H1 (cell line): ENCODE results near the gene ZNF454. TPM values are rescaled to one million over a fixed set of nuclear protein-coding genes. Genes with fewer than 3 reads are reported as not detected.

Experiments
- CTCF ChIA-PET: fragments of 300-600 bp; sonication (Branson Sonifier 250); formaldehyde crosslinking; loops from one replicate; lab custom pipeline; 2021; ENCODE audit not compliant: partially characterized antibody; lab: Charles Lee
- POLR2A ChIA-PET: fragments of 300-600 bp; sonication (Branson Sonifier 250); formaldehyde crosslinking; loops from one replicate; lab custom pipeline; 2021; ENCODE audit warnings: inconsistent platforms; ENCODE audit not compliant: partially characterized antibody; lab: Charles Lee
- DNase-seq, 2 experiments: peaks; one replicate each; pipeline versions ENCODE4 v3.0.0 to v3.0.0-alpha.2; 2010 to 2022; ENCODE audit warnings: low spot score in 2 of 2, low read depth in 1 of 2, mixed read lengths in 1 of 2
- FAIRE-seq: peaks from 2 replicates; lab custom pipeline; 2011; peaks lifted over from hg19 to GRCh38; lab: Jason Lieb, UNC
- H2AFZ ChIP-seq: 2 replicates; pipeline ENCODE4 v1.8.1; 2012; ENCODE audit warnings: low read length, inconsistent platforms
- H2AK5ac ChIP-seq: 2 replicates; pipeline ENCODE4 v1.6.1; 2013; ENCODE audit warnings: low read depth, low read length
- H2BK120ac ChIP-seq: replicated peaks from 2 replicates; pipeline ENCODE3; 2013; ENCODE audit warnings: low read depth, low read length, inconsistent platforms
- H2BK12ac ChIP-seq: 2 replicates; pipeline ENCODE4 v1.6.1; 2013; ENCODE audit warnings: low read depth, low read length
- H2BK15ac ChIP-seq: 2 replicates; pipeline ENCODE4 v1.6.1; 2013; ENCODE audit warnings: low read length
- H2BK20ac ChIP-seq: 2 replicates; pipeline ENCODE4 v1.6.1; 2013; ENCODE audit warnings: low read length
- H2BK5ac ChIP-seq: 2 replicates; pipeline ENCODE4 v1.6.1; 2013; ENCODE audit warnings: low read depth, low read length
- H3K14ac ChIP-seq: 2 replicates; pipeline ENCODE4 v1.6.1; 2013; ENCODE audit warnings: inconsistent platforms; ENCODE audit not compliant: insufficient read length
- H3K18ac ChIP-seq: 2 replicates; pipeline ENCODE4 v1.6.1; 2013; ENCODE audit warnings: low read length; ENCODE audit errors: extremely low read depth
- H3K23ac ChIP-seq: 2 replicates; pipeline ENCODE4 v1.6.1; 2013; ENCODE audit warnings: inconsistent platforms; ENCODE audit not compliant: insufficient read length
- H3K23me2 ChIP-seq: 2 replicates; pipeline ENCODE4 v1.6.1; 2013; ENCODE audit warnings: low read depth, low read length
- H3K27ac ChIP-seq: 2 replicates; pipeline ENCODE4 v1.6.1; 2011; ENCODE audit warnings: low read depth, low read length, inconsistent platforms
- H3K27me3 ChIP-seq, 4 experiments: replicated peaks in 1 of 4; 1 replicate in 1 of 4; 2 replicates in 3 of 4; pipeline versions ENCODE4 v1.6.1 to v1.8.1; 2011 to 2013; ENCODE audit warnings: low read length in 3 of 4, mild to moderate bottlenecking in 3 of 4, inconsistent platforms in 2 of 4, mixed read lengths in 2 of 4, moderate library complexity in 1 of 4; ENCODE audit not compliant: control insufficient read depth in 3 of 4, insufficient read depth in 3 of 4; ENCODE audit errors: extremely low read depth in 1 of 4
- H3K36me3 ChIP-seq, 4 experiments: 2 replicates each; pipeline versions ENCODE4 v1.6.1 to v1.8.1; 2011 to 2013; ENCODE audit warnings: mild to moderate bottlenecking in 4 of 4, low read length in 3 of 4, moderate library complexity in 2 of 4, control low read depth in 1 of 4, inconsistent platforms in 1 of 4; ENCODE audit not compliant: insufficient read depth in 4 of 4, control insufficient read depth in 2 of 4
- H3K4ac ChIP-seq: replicated peaks from 2 replicates; pipeline ENCODE3; 2013; ENCODE audit warnings: low read length, low read depth, mixed read lengths, inconsistent platforms; ENCODE audit not compliant: insufficient read length
- H3K4me1 ChIP-seq, 4 experiments: replicated peaks in 1 of 4; 1 replicate in 1 of 4; 2 replicates in 3 of 4; pipeline versions ENCODE4 v1.6.1 to v1.8.1; 2011 to 2013; ENCODE audit warnings: low read length in 3 of 4, inconsistent platforms in 2 of 4, mixed read lengths in 1 of 4; ENCODE audit not compliant: insufficient read depth in 4 of 4, control insufficient read depth in 3 of 4
- H3K4me2 ChIP-seq, 2 experiments: 2 replicates each; pipeline versions ENCODE4 v1.6.1 to v1.8.1; 2011 to 2013; ENCODE audit warnings: low read depth in 2 of 2, low read length in 2 of 2, control low read depth in 1 of 2, inconsistent platforms in 1 of 2, mild to moderate bottlenecking in 1 of 2; ENCODE audit not compliant: insufficient read depth in 1 of 2
- H3K4me3 ChIP-seq, 4 experiments: fragments of 200-600, 300-600 bp in 1 of 4; sonication (generic), shearing (Covaris generic), sonication (Bioruptor Twin) in 1 of 4; 2 replicates each; pipeline versions ENCODE4 v1.5.1 to v1.8.1; 2011 to 2016; ENCODE audit warnings: low read length in 4 of 4, low read depth in 3 of 4, control low read depth in 2 of 4, inconsistent platforms in 2 of 4, mild to moderate bottlenecking in 2 of 4, mixed read lengths in 1 of 4, moderate library complexity in 1 of 4; ENCODE audit not compliant: insufficient read depth in 2 of 4; ENCODE audit errors: extremely low read depth in 1 of 4
- H3K56ac ChIP-seq: replicated peaks from 2 replicates; pipeline ENCODE3; 2013; ENCODE audit warnings: low read depth, mild to moderate bottlenecking, mixed read lengths, low read length, inconsistent platforms; ENCODE audit not compliant: insufficient read length
- H3K79me1 ChIP-seq: 2 replicates; pipeline ENCODE4 v1.6.1; 2013; ENCODE audit warnings: low read depth, low read length, control low read depth
- H3K79me2 ChIP-seq, 2 experiments: 2 replicates each; pipeline versions ENCODE4 v1.6.1 to v1.8.1; 2012 to 2013; ENCODE audit warnings: low read length in 2 of 2, mild to moderate bottlenecking in 2 of 2, inconsistent platforms in 1 of 2; ENCODE audit not compliant: insufficient read depth in 2 of 2, control insufficient read depth in 1 of 2
- H3K9ac ChIP-seq, 4 experiments: replicated peaks in 1 of 4; 1 replicate in 1 of 4; 2 replicates in 3 of 4; pipeline versions ENCODE4 v1.6.1 to v1.8.1; 2011 to 2013; ENCODE audit warnings: low read depth in 3 of 4, low read length in 3 of 4, control low read depth in 2 of 4, mild to moderate bottlenecking in 2 of 4, moderate library complexity in 2 of 4, inconsistent platforms in 1 of 4; ENCODE audit errors: extremely low read depth in 1 of 4
- H3K9me3 ChIP-seq, 2 experiments: 2 replicates each; pipeline versions ENCODE4 v1.6.1 to v1.8.1; 2012 to 2013; ENCODE audit warnings: mild to moderate bottlenecking in 2 of 2, moderate library complexity in 2 of 2, control low read depth in 1 of 2, inconsistent platforms in 1 of 2, low read depth in 1 of 2, low read length in 1 of 2, mixed read lengths in 1 of 2; ENCODE audit not compliant: insufficient read depth in 2 of 2
- H4K20me1 ChIP-seq, 2 experiments: replicated peaks in 1 of 2; 2 replicates each; pipeline versions ENCODE3 to v1.8.1; 2011 to 2013; ENCODE audit warnings: inconsistent platforms in 2 of 2, low read length in 2 of 2, mild to moderate bottlenecking in 1 of 2; ENCODE audit not compliant: insufficient read depth in 2 of 2, control insufficient read depth in 1 of 2
- H4K5ac ChIP-seq: 2 replicates; pipeline ENCODE4 v1.6.1; 2013; ENCODE audit warnings: low read length, low read depth, mixed read lengths, inconsistent platforms; ENCODE audit not compliant: insufficient read length
- H4K8ac ChIP-seq: 2 replicates; pipeline ENCODE4 v1.8.0; 2013; ENCODE audit warnings: mild to moderate bottlenecking, moderate library complexity, low read length, inconsistent platforms; ENCODE audit not compliant: insufficient read depth; ENCODE audit errors: extremely low read depth
- H4K91ac ChIP-seq: replicated peaks from 2 replicates; pipeline ENCODE3; 2013; ENCODE audit warnings: low read length, mixed read lengths, inconsistent platforms; ENCODE audit not compliant: insufficient read length
- ASH2L ChIP-seq: fragments of 200-600, 300-600 bp; sonication (generic); IDR thresholded peaks from one replicate; pipeline ENCODE4 v1.7.1; 2017; ENCODE audit warnings: low read length
- BACH1 ChIP-seq: IDR thresholded peaks from 2 replicates; pipeline ENCODE4 v1.6.1; 2012; ENCODE audit warnings: low read length, improper control_type of control experiment
- BCL11A ChIP-seq, 2 experiments: IDR thresholded peaks; one replicate each; pipeline ENCODE4 v1.6.1; 2011; ENCODE audit warnings: low read depth in 2 of 2, low read length in 2 of 2, mild to moderate bottlenecking in 2 of 2
- CHD1 ChIP-seq: IDR thresholded peaks from 2 replicates; pipeline ENCODE4 v1.6.1; 2012; ENCODE audit warnings: low read depth, low read length, improper control_type of control experiment
- CREB1 ChIP-seq: IDR thresholded peaks from 2 replicates; pipeline ENCODE4 v1.6.1; 2012; ENCODE audit warnings: inconsistent platforms
- JUN ChIP-seq: IDR thresholded peaks from 2 replicates; pipeline ENCODE4 v1.6.1; 2011; ENCODE audit warnings: low read depth, mild to moderate bottlenecking, improper control_type of control experiment, low read length
- MAX ChIP-seq: IDR thresholded peaks from 2 replicates; pipeline ENCODE4 v1.6.1; 2012; ENCODE audit warnings: inconsistent platforms
- NANOG ChIP-seq: IDR thresholded peaks from 2 replicates; pipeline ENCODE4 v1.6.1; 2011; ENCODE audit warnings: low read length, low read depth, mild to moderate bottlenecking, inconsistent platforms; ENCODE audit not compliant: insufficient read depth, poor library complexity, severe bottlenecking
- RAD21 ChIP-seq, 2 experiments: IDR thresholded peaks in 1 of 2; conservative IDR thresholded peaks in 1 of 2; 2 replicates each; pipeline ENCODE4 v1.6.1; 2011; ENCODE audit warnings: low read depth in 2 of 2, low read length in 2 of 2, improper control_type of control experiment in 1 of 2, inconsistent platforms in 1 of 2, mild to moderate bottlenecking in 1 of 2, moderate library complexity in 1 of 2
- SUZ12 ChIP-seq: fragments of 200-600 bp; sonication (generic); IDR thresholded peaks from 2 replicates; pipeline ENCODE4 v1.6.1; 2012; ENCODE audit warnings: mild to moderate bottlenecking, inconsistent platforms, low read length, moderate library complexity, mixed read lengths
- TEAD4 ChIP-seq: IDR thresholded peaks from 2 replicates; pipeline ENCODE4 v1.6.1; 2012; ENCODE audit warnings: low read depth, low read length, inconsistent platforms, mixed read lengths
- WGBS, 2 experiments: shearing (Covaris generic) in 1 of 2; methylation state at CpG; one replicate each; pipeline versions ENCODE4 v1.1.6 to v1.1.7; 2013 to 2015; ENCODE audit warnings: low lambda C conversion rate in 2 of 2, mixed read lengths in 2 of 2, inconsistent platforms in 1 of 2, low coverage in 1 of 2, missing lambda C conversion rate in 1 of 2; ENCODE audit not compliant: insufficient replicate concordance in 2 of 2, insufficient coverage in 1 of 2, insufficient read length in 1 of 2; ENCODE audit errors: extremely low coverage in 1 of 2, missing lambda C conversion rate in 1 of 2; 5-methylcytosine and 5-hydroxymethylcytosine counted together
- polyA plus RNA-seq, 7 experiments: library from polyadenylated mRNA; depleted of rRNA in 3 of 7; stranded (reverse) in 5 of 7; unstranded in 2 of 7; fragments of >200 nt in 5 of 7; fragments of 200-250 nt in 2 of 7; gene quantifications; 1 replicate in 5 of 7; 2 replicates in 1 of 7; 4 replicates in 1 of 7; pipeline versions ENCODE4 v1.2.1 to v1.2.3, GENCODE V29; 2011 to 2013; ENCODE audit warnings: missing spikeins in 2 of 7, mixed read lengths in 2 of 7
- total RNA-seq: library from RNA; stranded (reverse); fragmentation: NEBNext Ultra II Directional; extraction: Animal tissue kit (Norgen Biotek cat#: 25700); gene quantifications from 2 replicates; pipeline ENCODE4 v1.2.1, GENCODE V29; 2021

Gene ZNF454
- total and polyA plus RNA-seq, 2 of the 8 experiments (the other 6 are each of a cell fraction or from before 2014, with no cell fraction given), result 0.33 to 1.2 TPM

DNA sequence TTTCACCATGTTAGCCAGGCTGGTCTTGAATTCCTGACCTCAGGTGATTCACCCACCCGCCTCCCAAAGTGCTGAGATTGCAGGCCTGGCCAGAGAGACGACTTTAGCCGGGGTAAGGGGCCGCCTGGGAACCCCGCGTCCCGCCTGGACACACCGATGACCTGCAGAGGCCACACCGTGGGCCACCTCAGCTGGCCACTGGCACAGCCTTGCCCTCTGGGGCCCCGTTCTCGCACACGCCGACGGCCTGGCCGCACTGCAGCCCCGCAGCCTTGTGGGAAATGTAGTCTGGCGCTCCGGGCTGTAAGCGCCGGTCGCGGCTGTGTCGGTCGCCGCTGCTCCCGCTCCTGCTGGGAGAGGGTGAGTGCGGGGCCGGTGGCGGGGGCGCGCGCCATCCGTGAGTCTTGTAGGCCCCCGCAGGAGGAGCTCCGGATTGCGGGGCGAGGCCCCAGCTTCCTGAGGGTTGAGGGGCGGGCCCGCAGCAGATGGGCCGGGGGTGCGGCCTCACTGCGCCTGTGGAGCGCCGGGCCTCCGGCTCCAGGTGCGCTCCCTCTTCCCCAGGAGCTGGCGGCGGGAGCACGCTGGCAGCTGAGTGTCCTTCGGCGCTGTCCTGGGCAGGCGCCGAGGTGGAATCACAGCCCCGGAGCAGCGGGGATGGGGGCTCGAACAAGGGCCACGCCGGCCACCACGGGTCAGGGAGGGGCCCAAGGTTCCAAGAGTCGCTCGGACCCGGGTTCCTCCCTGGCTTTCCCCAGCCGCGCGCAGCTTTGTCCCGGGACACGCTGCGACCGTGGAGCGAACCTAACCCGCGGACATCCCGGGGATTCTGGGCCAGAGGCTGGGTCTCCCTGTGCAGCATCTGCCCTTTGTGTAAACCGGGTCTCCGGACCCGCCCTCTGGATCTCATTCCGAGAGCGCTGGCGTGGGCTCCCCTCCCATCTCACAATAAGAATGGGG is 45.1 kb upstream of the ZNF454 start, which contains the start of gene ZFP2:
ZFP2 (plus strand) TSS at position 299 of the 957 bp plus-strand sequence. CDS start 35,401 bp downstream, outside the sequence.
- Histone ChIP-seq H2BK20ac (no peak within 1 kb of the TSS), H3K79me1 (no peaks in the 10 kb centered on the region), H3K79me2 (no peaks in the 10 kb centered on the region), H3K56ac (no peak within 1 kb of the TSS), H3K4me3 (peak within 1 kb of the TSS; percentile 71 to 87 (median 79)), H3K23me2 (no peaks in the 10 kb centered on the region; the same call in 1 of the 2 replicates), H3K36me3 (no peaks in the 10 kb centered on the region), H4K8ac (peak within 1 kb of the TSS; percentile 93), H2BK15ac (no peak within 1 kb of the TSS), H3K27me3 (no peaks in the 10 kb centered on the region), H3K9ac (peak within 1 kb of the TSS; percentile 31 to 79 (median 68); a peak in 6 of 7 replicates), H3K14ac (no peak within 1 kb of the TSS), H3K18ac (no peak within 1 kb of the TSS; the same call in 1 of the 2 replicates), H4K20me1 (no peaks in the 10 kb centered on the region), H3K27ac (peak within 1 kb of the TSS; percentile 63), H2BK5ac (peak within 1 kb of the TSS; percentile 39; the same call in 1 of the 2 replicates), H2AFZ (peak within 1 kb of the TSS; percentile 23), H3K4me1 (no peaks in the 10 kb centered on the region; a peak in 1 of 7 replicates), H4K5ac (peak within 1 kb of the TSS; percentile 76), H2AK5ac (no peak within 1 kb of the TSS), H3K4me2 (peak within 1 kb of the TSS; percentile 48 to 76; a peak in 3 of 4 replicates), H4K91ac (no peak within 1 kb of the TSS), H2BK120ac (no peak within 1 kb of the TSS), H3K23ac (no peak within 1 kb of the TSS), H2BK12ac (no peak within 1 kb of the TSS), H3K9me3 (peaks cover 0 to 2% of the 10 kb centered on the region in 2 experiments; a peak in 1 of 4 replicates), H3K4ac (no peak within 1 kb of the TSS)
- WGBS, 2 experiments, result 1% methylated on average over 47 of the region's 79 CpGs; no CpG with 5 or more reads in 1 of the 2 experiments
- ChIA-PET CTCF (interaction anchor here (1.0 to 1.9 kb wide), 6 partner anchors 32 to 600 kb away, joined by 3 to 5 read pairs (median 4); no protein-coding TSS in a partner anchor), POLR2A (interaction anchor here (0.7 to 1.7 kb wide), 8 partner anchors 8 to 247 kb away, joined by 3 to 6 read pairs (median 4); partner anchors contain the start of genes ZNF354A, ZNF354C and ZNF454)
- FAIRE-seq (no peak), DNase-seq (peak; percentile 31 to 82)
- no peak for TF ChIP-seq BCL11A (IDR thresholded peaks at IDR 0.05; ENCODE audit: low read depth in 2 of 2, low read length in 2 of 2)
- peak; percentile 60 for TF ChIP-seq MAX
- peak; percentile 47 for TF ChIP-seq ASH2L
- TF ChIP-seq BACH1, result no peak
- no peak for TF ChIP-seq NANOG
- no peak for TF ChIP-seq SUZ12
- TF ChIP-seq CHD1, result no peak
- no peak for TF ChIP-seq RAD21 (IDR thresholded peaks at IDR 0.05 in 1 of 2, conservative IDR thresholded peaks at IDR 0.05 in 1 of 2; ENCODE audit: low read depth in 2 of 2, low read length in 2 of 2)
- TF ChIP-seq CREB1, result peak; percentile 67; the same call in 1 of the 2 replicates
- no peak for TF ChIP-seq TEAD4
- TF ChIP-seq JUN, result no peak
